GM23248 (cell line): ENCODE results near the gene TRIB2.

ENCODE experiments used
- EZH2 ChIP-seq: fragments of 200-600 bp; sonication (generic); IDR thresholded peaks from 2 replicates; pipeline ENCODE4 v1.6.1; 2018; ENCODE audit warnings: antibody characterized with exemption, mild to moderate bottlenecking; ENCODE audit not compliant: insufficient read depth, poor library complexity, severe bottlenecking
- EZH2phosphoT487 ChIP-seq: fragments of 200-600 bp; sonication (generic); IDR thresholded peaks from 2 replicates; pipeline ENCODE4 v1.6.1; 2018; ENCODE audit warnings: antibody characterized with exemption, moderate library complexity, mild to moderate bottlenecking, low read depth; ENCODE audit not compliant: insufficient read depth

- TF ChIP-seq EZH2 = no peak
- no peak for TF ChIP-seq EZH2phosphoT487
Observed at GRCh38 chr2:12688893-12689292, 27.8 kb upstream of the TRIB2 start.
